Measurements from ENCODE around the gene HSP90AB1. TPM values are rescaled to one million over a fixed set of nuclear protein-coding genes. Genes with fewer than 3 reads are reported as not detected.

The HSP90AB1 gene
- total and polyA plus RNA-seq, 9 of the 15 experiments (the other 6 are each of a cell fraction or from before 2014, with no cell fraction given), result 1,780 to 3,358 (median 2,262) TPM

DNA sequence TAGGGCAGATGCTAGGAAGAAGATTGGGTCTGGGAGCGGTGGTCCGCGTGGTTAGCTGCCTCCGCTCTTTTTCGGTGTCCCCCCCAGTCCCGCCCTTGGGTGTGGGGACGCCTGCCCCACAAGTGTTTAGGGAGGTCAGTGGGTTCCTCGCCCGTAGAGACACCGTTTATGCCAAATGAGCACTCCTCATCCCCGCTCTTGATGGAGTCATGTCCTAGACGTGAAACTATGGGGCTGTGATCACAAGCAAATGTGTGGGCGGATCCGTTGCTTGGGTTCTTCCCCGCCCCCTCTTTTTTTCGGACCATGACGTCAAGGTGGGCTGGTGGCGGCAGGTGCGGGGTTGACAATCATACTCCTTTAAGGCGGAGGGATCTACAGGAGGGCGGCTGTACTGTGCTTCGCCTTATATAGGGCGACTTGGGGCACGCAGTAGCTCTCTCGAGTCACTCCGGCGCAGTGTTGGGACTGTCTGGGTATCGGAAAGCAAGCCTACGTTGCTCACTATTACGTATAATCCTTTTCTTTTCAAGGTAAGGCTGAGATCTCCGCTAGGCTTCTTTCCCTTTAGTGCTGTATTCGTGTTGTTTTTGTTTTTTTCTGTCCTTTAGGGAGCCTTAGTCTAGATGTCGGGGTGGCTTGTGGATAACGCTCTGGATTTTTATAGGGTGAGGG lies at the start of gene HSP90AB1 (continued):
- TF ChIP-seq ZC3H8 (IDR thresholded peaks at IDR 0.05), result peak; percentile 93; the same call in 1 of the 2 replicates
- no peak for TF ChIP-seq SRF (CRISPR knock-in tag; IDR thresholded peaks at IDR 0.05)
- TF ChIP-seq RAD21 (CRISPR knock-in tag; conservative IDR thresholded peaks at IDR 0.05 in 1 of 2, IDR thresholded peaks at IDR 0.05 in 1 of 2), result no peak
- peak; percentile 98 for TF ChIP-seq SMARCA5 (IDR thresholded peaks at IDR 0.05)
- no peak for TF ChIP-seq BRF1 (IDR thresholded peaks at IDR 0.05; ENCODE audit: borderline replicate concordance, extremely low read depth, insufficient read length)
- no peak for TF ChIP-seq CBX8 (IDR thresholded peaks at IDR 0.05; ENCODE audit: borderline replicate concordance, extremely low read depth, low read depth, low read length, poor library complexity, severe bottlenecking)
- peak; percentile 4 for TF ChIP-seq CCNT2 (IDR thresholded peaks at IDR 0.05; ENCODE audit: borderline replicate concordance, extremely low read depth, insufficient read length, low read depth, low read length)
- TF ChIP-seq, protein P1, sequence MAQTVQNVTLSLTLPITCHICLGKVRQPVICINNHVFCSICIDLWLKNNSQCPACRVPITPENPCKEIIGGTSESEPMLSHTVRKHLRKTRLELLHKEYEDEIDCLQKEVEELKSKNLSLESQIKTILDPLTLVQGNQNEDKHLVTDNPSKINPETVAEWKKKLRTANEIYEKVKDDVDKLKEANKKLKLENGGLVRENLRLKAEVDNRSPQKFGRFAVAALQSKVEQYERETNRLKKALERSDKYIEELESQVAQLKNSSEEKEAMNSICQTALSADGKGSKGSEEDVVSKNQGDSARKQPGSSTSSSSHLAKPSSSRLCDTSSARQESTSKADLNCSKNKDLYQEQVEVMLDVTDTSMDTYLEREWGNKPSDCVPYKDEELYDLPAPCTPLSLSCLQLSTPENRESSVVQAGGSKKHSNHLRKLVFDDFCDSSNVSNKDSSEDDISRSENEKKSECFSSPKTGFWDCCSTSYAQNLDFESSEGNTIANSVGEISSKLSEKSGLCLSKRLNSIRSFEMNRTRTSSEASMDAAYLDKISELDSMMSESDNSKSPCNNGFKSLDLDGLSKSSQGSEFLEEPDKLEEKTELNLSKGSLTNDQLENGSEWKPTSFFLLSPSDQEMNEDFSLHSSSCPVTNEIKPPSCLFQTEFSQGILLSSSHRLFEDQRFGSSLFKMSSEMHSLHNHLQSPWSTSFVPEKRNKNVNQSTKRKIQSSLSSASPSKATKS (CRISPR knock-in tag; IDR thresholded peaks at IDR 0.05), result 0 out of 2 replicates have a peak, but pooled peaks have one; percentile 19
- TF ChIP-seq RNF2 (IDR thresholded peaks at IDR 0.05), result peak; percentile 87
- TF ChIP-seq KDM1A (IDR thresholded peaks at IDR 0.05), result 0 out of 4 replicates have a peak, but pooled peaks of 1 of the 2 experiments have one; percentile 2
- TF ChIP-seq CCAR2 (IDR thresholded peaks at IDR 0.05; ENCODE audit: low read depth, low read length), result no peak
- no peak for TF ChIP-seq TFAM (CRISPR knock-in tag; conservative IDR thresholded peaks at IDR 0.05)
- no peak for TF ChIP-seq FIP1L1 (IDR thresholded peaks at IDR 0.05; ENCODE audit: low read depth, low read length, poor library complexity, severe bottlenecking)
- no peak for TF ChIP-seq E2F3 (CRISPR knock-in tag; IDR thresholded peaks at IDR 0.05)
- TF ChIP-seq SIX5 (IDR thresholded peaks at IDR 0.05; ENCODE audit: borderline replicate concordance in 1 of 2, insufficient read depth in 1 of 2, low read depth in 1 of 2, low read length in 2 of 2), result no peak
- no peak for TF ChIP-seq MCM5 (IDR thresholded peaks at IDR 0.05; ENCODE audit: low read depth)
- TF ChIP-seq, protein P2, sequence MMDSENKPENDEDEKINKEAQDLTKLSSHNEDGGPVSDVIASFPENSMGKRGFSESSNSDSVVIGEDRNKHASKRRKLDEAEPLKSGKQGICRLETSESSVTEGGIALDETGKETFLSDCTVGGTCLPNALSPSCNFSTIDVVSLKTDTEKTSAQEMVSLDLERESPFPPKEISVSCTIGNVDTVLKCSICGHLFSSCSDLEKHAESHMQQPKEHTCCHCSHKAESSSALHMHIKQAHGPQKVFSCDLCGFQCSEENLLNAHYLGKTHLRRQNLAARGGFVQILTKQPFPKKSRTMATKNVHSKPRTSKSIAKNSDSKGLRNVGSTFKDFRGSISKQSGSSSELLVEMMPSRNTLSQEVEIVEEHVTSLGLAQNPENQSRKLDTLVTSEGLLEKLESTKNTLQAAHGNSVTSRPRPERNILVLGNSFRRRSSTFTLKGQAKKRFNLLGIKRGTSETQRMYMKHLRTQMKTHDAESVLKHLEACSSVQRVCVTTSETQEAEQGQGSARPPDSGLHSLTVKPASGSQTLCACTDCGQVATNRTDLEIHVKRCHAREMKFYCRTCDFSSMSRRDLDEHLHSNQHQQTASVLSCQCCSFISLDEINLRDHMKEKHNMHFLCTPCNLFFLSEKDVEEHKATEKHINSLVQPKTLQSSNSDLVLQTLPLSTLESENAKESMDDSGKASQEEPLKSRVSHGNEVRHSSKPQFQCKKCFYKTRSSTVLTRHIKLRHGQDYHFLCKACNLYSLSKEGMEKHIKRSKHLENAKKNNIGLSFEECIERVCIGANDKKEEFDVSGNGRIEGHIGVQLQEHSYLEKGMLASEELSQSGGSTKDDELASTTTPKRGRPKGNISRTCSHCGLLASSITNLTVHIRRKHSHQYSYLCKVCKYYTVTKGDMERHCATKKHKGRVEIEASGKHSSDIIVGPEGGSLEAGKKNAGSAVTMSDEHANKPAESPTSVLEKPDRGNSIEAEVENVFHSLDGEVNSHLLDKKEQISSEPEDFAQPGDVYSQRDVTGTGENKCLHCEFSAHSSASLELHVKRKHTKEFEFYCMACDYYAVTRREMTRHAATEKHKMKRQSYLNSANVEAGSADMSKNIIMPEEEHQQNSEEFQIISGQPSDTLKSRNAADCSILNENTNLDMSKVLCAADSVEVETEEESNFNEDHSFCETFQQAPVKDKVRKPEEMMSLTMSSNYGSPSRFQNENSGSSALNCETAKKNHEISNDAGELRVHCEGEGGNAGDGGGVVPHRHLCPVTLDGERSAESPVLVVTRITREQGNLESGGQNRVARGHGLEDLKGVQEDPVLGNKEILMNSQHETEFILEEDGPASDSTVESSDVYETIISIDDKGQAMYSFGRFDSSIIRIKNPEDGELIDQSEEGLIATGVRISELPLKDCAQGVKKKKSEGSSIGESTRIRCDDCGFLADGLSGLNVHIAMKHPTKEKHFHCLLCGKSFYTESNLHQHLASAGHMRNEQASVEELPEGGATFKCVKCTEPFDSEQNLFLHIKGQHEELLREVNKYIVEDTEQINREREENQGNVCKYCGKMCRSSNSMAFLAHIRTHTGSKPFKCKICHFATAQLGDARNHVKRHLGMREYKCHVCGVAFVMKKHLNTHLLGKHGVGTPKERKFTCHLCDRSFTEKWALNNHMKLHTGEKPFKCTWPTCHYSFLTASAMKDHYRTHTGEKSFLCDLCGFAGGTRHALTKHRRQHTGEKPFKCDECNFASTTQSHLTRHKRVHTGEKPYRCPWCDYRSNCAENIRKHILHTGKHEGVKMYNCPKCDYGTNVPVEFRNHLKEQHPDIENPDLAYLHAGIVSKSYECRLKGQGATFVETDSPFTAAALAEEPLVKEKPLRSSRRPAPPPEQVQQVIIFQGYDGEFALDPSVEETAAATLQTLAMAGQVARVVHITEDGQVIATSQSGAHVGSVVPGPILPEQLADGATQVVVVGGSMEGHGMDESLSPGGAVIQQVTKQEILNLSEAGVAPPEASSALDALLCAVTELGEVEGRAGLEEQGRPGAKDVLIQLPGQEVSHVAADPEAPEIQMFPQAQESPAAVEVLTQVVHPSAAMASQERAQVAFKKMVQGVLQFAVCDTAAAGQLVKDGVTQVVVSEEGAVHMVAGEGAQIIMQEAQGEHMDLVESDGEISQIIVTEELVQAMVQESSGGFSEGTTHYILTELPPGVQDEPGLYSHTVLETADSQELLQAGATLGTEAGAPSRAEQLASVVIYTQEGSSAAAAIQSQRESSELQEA (IDR thresholded peaks at IDR 0.05; ENCODE audit: low read depth), result no peak; the same call in 1 of the 2 replicates

Data from K562 (cell line).